ENCODE measurements around the gene FYCO1. TPM values are rescaled to one million over a fixed set of nuclear protein-coding genes. Genes with fewer than 3 reads are reported as not detected.

FYCO1 gene
- total and polyA plus RNA-seq, 10 of the 15 experiments (the other 5 are each of a cell fraction or from before 2014, with no cell fraction given): 1.5 to 8.4 (median 6.5) TPM

DNA sequence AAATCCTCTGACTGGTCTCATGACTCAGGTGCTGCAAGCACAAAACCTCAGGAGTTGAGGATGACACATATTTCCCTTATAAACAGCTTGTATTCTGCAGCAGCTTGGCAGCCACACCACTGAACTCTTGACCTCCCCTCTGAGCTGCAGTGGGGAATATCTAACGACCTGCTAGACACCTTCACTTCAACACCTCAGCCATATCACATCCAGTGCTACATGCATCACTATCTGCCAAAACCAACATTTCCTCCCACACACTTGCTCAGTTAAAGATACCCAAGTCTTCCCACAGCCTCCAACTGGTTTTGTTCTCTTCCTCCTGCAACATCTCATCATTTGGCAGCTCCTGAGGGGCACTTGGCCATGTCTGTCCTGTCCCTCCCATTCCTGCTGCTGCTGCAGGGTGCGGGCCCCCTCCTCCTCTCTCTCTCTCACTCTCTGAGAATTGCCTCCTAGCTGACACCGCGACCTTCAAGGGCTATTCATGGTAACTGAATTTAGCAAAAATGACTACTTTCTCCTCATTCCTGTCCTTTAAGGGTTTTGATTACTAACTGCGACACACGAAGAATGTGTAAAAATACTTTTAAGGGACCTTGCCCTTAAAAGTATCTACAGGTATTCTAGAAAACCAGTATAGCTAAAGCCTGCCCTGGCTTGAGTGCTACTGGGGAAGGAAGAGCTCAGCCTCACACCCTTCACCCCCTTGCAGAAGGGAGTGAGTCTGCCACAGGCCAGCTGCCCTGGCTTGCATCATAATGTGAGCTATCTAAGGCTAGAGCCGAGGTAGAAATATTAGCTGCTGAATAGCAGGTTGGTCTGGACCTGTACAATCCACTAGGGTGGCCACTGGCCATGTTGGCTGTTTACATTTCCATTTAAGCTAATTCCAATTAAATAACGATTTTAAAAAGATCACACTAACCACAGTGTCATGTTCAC is 114.3 kb downstream of the FYCO1 start (continued):
- TF ChIP-seq BMI1 (IDR thresholded peaks at IDR 0.05; ENCODE audit: borderline replicate concordance): no peak; the same call in none of the 2 replicates
- no peak for TF ChIP-seq STAT3 (IDR thresholded peaks at IDR 0.05; ENCODE audit: low read depth, low read length)
- peak; percentile 74; the same call in 1 of the 2 replicates for TF ChIP-seq CHD2 (IDR thresholded peaks at IDR 0.05; ENCODE audit: borderline replicate concordance, low read depth, low read length)
- no peak for TF ChIP-seq ZNF217 (IDR thresholded peaks at IDR 0.05)
- TF ChIP-seq, protein P1, sequence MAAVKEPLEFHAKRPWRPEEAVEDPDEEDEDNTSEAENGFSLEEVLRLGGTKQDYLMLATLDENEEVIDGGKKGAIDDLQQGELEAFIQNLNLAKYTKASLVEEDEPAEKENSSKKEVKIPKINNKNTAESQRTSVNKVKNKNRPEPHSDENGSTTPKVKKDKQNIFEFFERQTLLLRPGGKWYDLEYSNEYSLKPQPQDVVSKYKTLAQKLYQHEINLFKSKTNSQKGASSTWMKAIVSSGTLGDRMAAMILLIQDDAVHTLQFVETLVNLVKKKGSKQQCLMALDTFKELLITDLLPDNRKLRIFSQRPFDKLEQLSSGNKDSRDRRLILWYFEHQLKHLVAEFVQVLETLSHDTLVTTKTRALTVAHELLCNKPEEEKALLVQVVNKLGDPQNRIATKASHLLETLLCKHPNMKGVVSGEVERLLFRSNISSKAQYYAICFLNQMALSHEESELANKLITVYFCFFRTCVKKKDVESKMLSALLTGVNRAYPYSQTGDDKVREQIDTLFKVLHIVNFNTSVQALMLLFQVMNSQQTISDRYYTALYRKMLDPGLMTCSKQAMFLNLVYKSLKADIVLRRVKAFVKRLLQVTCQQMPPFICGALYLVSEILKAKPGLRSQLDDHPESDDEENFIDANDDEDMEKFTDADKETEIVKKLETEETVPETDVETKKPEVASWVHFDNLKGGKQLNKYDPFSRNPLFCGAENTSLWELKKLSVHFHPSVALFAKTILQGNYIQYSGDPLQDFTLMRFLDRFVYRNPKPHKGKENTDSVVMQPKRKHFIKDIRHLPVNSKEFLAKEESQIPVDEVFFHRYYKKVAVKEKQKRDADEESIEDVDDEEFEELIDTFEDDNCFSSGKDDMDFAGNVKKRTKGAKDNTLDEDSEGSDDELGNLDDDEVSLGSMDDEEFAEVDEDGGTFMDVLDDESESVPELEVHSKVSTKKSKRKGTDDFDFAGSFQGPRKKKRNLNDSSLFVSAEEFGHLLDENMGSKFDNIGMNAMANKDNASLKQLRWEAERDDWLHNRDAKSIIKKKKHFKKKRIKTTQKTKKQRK (IDR thresholded peaks at IDR 0.05; ENCODE audit: low read depth, low read length): no peak
- TF ChIP-seq YBX1 (IDR thresholded peaks at IDR 0.05): no peak
- TF ChIP-seq, protein P2, sequence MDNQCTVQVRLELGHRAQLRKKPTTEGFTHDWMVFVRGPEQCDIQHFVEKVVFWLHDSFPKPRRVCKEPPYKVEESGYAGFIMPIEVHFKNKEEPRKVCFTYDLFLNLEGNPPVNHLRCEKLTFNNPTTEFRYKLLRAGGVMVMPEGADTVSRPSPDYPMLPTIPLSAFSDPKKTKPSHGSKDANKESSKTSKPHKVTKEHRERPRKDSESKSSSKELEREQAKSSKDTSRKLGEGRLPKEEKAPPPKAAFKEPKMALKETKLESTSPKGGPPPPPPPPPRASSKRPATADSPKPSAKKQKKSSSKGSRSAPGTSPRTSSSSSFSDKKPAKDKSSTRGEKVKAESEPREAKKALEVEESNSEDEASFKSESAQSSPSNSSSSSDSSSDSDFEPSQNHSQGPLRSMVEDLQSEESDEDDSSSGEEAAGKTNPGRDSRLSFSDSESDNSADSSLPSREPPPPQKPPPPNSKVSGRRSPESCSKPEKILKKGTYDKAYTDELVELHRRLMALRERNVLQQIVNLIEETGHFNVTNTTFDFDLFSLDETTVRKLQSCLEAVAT (IDR thresholded peaks at IDR 0.05): peak; percentile 82; the same call in 1 of the 2 replicates
- TF ChIP-seq NR2F1 (conservative IDR thresholded peaks at IDR 0.05): peak; percentile 97
- TF ChIP-seq TCF7 (IDR thresholded peaks at IDR 0.05; ENCODE audit: borderline replicate concordance): peak; percentile 6; the same call in 1 of the 2 replicates
- TF ChIP-seq NR2C2 (IDR thresholded peaks at IDR 0.05; ENCODE audit: borderline replicate concordance, control insufficient read depth, insufficient read length, low read depth): no peak
- TF ChIP-seq, protein P3, sequence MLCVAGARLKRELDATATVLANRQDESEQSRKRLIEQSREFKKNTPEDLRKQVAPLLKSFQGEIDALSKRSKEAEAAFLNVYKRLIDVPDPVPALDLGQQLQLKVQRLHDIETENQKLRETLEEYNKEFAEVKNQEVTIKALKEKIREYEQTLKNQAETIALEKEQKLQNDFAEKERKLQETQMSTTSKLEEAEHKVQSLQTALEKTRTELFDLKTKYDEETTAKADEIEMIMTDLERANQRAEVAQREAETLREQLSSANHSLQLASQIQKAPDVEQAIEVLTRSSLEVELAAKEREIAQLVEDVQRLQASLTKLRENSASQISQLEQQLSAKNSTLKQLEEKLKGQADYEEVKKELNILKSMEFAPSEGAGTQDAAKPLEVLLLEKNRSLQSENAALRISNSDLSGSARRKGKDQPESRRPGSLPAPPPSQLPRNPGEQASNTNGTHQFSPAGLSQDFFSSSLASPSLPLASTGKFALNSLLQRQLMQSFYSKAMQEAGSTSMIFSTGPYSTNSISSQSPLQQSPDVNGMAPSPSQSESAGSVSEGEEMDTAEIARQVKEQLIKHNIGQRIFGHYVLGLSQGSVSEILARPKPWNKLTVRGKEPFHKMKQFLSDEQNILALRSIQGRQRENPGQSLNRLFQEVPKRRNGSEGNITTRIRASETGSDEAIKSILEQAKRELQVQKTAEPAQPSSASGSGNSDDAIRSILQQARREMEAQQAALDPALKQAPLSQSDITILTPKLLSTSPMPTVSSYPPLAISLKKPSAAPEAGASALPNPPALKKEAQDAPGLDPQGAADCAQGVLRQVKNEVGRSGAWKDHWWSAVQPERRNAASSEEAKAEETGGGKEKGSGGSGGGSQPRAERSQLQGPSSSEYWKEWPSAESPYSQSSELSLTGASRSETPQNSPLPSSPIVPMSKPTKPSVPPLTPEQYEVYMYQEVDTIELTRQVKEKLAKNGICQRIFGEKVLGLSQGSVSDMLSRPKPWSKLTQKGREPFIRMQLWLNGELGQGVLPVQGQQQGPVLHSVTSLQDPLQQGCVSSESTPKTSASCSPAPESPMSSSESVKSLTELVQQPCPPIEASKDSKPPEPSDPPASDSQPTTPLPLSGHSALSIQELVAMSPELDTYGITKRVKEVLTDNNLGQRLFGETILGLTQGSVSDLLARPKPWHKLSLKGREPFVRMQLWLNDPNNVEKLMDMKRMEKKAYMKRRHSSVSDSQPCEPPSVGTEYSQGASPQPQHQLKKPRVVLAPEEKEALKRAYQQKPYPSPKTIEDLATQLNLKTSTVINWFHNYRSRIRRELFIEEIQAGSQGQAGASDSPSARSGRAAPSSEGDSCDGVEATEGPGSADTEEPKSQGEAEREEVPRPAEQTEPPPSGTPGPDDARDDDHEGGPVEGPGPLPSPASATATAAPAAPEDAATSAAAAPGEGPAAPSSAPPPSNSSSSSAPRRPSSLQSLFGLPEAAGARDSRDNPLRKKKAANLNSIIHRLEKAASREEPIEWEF (IDR thresholded peaks at IDR 0.05; ENCODE audit: insufficient replicate concordance, low read depth, low read length): peak; percentile 12
- TF ChIP-seq RBBP5 (conservative IDR thresholded peaks at IDR 0.05): no peak
- no peak for TF ChIP-seq SIX5 (IDR thresholded peaks at IDR 0.05; ENCODE audit: low read depth, low read length, severe bottlenecking)
- TF ChIP-seq HCFC1 (IDR thresholded peaks at IDR 0.05; ENCODE audit: low read length): no peak
- peak; percentile 83 for TF ChIP-seq MEF2A (IDR thresholded peaks at IDR 0.05; ENCODE audit: insufficient read depth, low read depth, low read length)
- TF ChIP-seq, protein P4, sequence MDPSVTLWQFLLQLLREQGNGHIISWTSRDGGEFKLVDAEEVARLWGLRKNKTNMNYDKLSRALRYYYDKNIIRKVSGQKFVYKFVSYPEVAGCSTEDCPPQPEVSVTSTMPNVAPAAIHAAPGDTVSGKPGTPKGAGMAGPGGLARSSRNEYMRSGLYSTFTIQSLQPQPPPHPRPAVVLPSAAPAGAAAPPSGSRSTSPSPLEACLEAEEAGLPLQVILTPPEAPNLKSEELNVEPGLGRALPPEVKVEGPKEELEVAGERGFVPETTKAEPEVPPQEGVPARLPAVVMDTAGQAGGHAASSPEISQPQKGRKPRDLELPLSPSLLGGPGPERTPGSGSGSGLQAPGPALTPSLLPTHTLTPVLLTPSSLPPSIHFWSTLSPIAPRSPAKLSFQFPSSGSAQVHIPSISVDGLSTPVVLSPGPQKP (IDR thresholded peaks at IDR 0.05; ENCODE audit: low read depth, low read length): no peak
- no peak for TF ChIP-seq SPI1 (IDR thresholded peaks at IDR 0.05; ENCODE audit: borderline replicate concordance, insufficient read depth, low read depth, low read length)

All from GM12878 (cell line).